Common myeloid progenitor, CD34-positive (primary cell): ENCODE measurements around the gene TMEM232.
A peak's percentile ranks its signal among the peaks of the same experiment; 100 is the strongest.

Source experiments
- CTCF ChIA-PET: fragments of 350-600 bp; sonication (Branson Sonifier 250); formaldehyde crosslinking; loops from one replicate; lab custom pipeline; 2021; ENCODE audit warnings: antibody characterized with exemption; lab: Charles Lee
- POLR2A ChIA-PET: fragments of 350-600 bp; sonication (Branson Sonifier 250); formaldehyde crosslinking; loops from one replicate; lab custom pipeline; 2021; ENCODE audit warnings: antibody characterized with exemption; lab: Charles Lee
- DNase-seq, 3 donors: peaks; one replicate each; pipeline versions ENCODE4 v3.0.0 to v3.0.0-alpha.2; 2013
- H3K27ac ChIP-seq, 2 experiments: 1 replicate in 1 of 2; 2 replicates in 1 of 2; pipeline ENCODE4 v1.7.0; 2013; ENCODE audit warnings: inconsistent platforms in 2 of 2, low read length in 2 of 2, mild to moderate bottlenecking in 2 of 2, low read depth in 1 of 2, moderate library complexity in 1 of 2; ENCODE audit not compliant: severe bottlenecking in 2 of 2, insufficient read depth in 1 of 2, poor library complexity in 1 of 2
- H3K27me3 ChIP-seq, 5 experiments: replicated peaks in 2 of 5; 1 replicate in 3 of 5; 2 replicates in 2 of 5; pipeline versions ENCODE4 v1.6.1 to v1.7.0; 2013; ENCODE audit warnings: low read length in 4 of 5, mild to moderate bottlenecking in 2 of 5, moderate library complexity in 2 of 5, inconsistent platforms in 1 of 5; ENCODE audit not compliant: insufficient read depth in 5 of 5, control insufficient read depth in 4 of 5
- H3K36me3 ChIP-seq, 4 experiments: 1 replicate in 2 of 4; 2 replicates in 2 of 4; pipeline versions ENCODE4 v1.6.1 to v1.7.0; 2013; ENCODE audit warnings: low read length in 3 of 4, control low read depth in 1 of 4, mild to moderate bottlenecking in 1 of 4; ENCODE audit not compliant: control insufficient read depth in 4 of 4, insufficient read depth in 4 of 4
- H3K4me1 ChIP-seq, 4 experiments: 1 replicate in 3 of 4; 2 replicates in 1 of 4; pipeline versions ENCODE4 v1.6.1 to v1.7.1; 2013; ENCODE audit warnings: low read length in 3 of 4, mild to moderate bottlenecking in 3 of 4, control low read depth in 1 of 4, inconsistent platforms in 1 of 4, moderate library complexity in 1 of 4; ENCODE audit not compliant: control insufficient read depth in 4 of 4, insufficient read depth in 4 of 4; ENCODE audit errors: control extremely low read depth in 1 of 4
- H3K4me3 ChIP-seq, 7 experiments: 1 replicate in 4 of 7; 2 replicates in 3 of 7; pipeline versions ENCODE4 v1.5.1 to v1.7.0; 2013; ENCODE audit warnings: mild to moderate bottlenecking in 7 of 7, low read length in 6 of 7, moderate library complexity in 6 of 7, inconsistent platforms in 2 of 7, low read depth in 2 of 7, control low read depth in 1 of 7; ENCODE audit not compliant: insufficient read depth in 4 of 7, control insufficient read depth in 1 of 7; ENCODE audit errors: extremely low read depth in 1 of 7
- H3K9me3 ChIP-seq, 5 experiments: 1 replicate in 4 of 5; 2 replicates in 1 of 5; pipeline versions ENCODE4 v1.6.1 to v1.7.1; 2013; ENCODE audit warnings: low read length in 4 of 5, mild to moderate bottlenecking in 2 of 5, inconsistent platforms in 1 of 5, low read depth in 1 of 5, moderate library complexity in 1 of 5; ENCODE audit not compliant: control insufficient read depth in 4 of 5, insufficient read depth in 2 of 5; ENCODE audit errors: control extremely low read depth in 1 of 5
- whole genome bisulfite sequencing: methylation state at CpG from one replicate; pipeline ENCODE4 v1.1.5; 2013; ENCODE audit not compliant: insufficient coverage; 5-methylcytosine and 5-hydroxymethylcytosine counted together

Gene TMEM232

GRCh38 chr5:110594866-110595265 is 131.6 kb downstream of the TMEM232 start:
- H3K4me3 ChIP-seq = no peak overlapping the region
- H3K4me1 ChIP-seq = no peaks in the 10 kb centered on the region
- no peak for DNase-seq
- no peaks in the 10 kb centered on the region for H3K9me3 ChIP-seq
- CTCF ChIA-PET = no interaction called here
- peaks cover 0 to 2% (median 0%) of the 10 kb centered on the region in 5 experiments for H3K27me3 ChIP-seq
- POLR2A ChIA-PET = no interaction called here
- no peak overlapping the region for H3K27ac ChIP-seq
- WGBS = 98% methylated on average over 3 of the region's 4 CpGs
- no peaks in the 10 kb centered on the region for H3K36me3 ChIP-seq

GRCh38 chr5:110590187-110590586 is 136.3 kb downstream of the TMEM232 start:
- Histone ChIP-seq H3K4me1 (no peaks in the 10 kb centered on the region), H3K27ac (no peak overlapping the region), H3K27me3 (peaks cover 0 to 2% (median 0%) of the 10 kb centered on the region in 5 experiments), H3K4me3 (no peak overlapping the region), H3K36me3 (no peaks in the 10 kb centered on the region), H3K9me3 (no peaks in the 10 kb centered on the region)
- ChIA-PET POLR2A (no interaction called here), CTCF (interaction anchor here (0.6 to 1.5 kb wide), 3 partner anchors 16 to 148 kb away, joined by 3 to 5 read pairs (median 3); no protein-coding TSS in a partner anchor)
- peak; percentile 1 to 17 (median 9) for DNase-seq
- 50% methylated on average over 1 of the region's 2 CpGs for WGBS

- H3K9me3 ChIP-seq = no peaks in the 10 kb centered on the region
- no peak for DNase-seq
- H3K4me1 ChIP-seq = no peaks in the 10 kb centered on the region
- no peak overlapping the region for H3K27ac ChIP-seq
- H3K27me3 ChIP-seq = peaks cover 0 to 2% (median 0%) of the 10 kb centered on the region in 5 experiments
- CTCF ChIA-PET = interaction anchor here (1.5 kb wide), 1 partner anchor 14 kb away, joined by 5 read pairs; no protein-coding TSS in a partner anchor
- H3K4me3 ChIP-seq = no peak overlapping the region
- 85% methylated on average over 3 of the region's 3 CpGs for whole genome bisulfite sequencing
- POLR2A ChIA-PET = no interaction called here
- H3K36me3 ChIP-seq = no peaks in the 10 kb centered on the region
These were observed 138.0 kb downstream of the TMEM232 start for GRCh38 chr5:110588286-110588980.

DNA sequence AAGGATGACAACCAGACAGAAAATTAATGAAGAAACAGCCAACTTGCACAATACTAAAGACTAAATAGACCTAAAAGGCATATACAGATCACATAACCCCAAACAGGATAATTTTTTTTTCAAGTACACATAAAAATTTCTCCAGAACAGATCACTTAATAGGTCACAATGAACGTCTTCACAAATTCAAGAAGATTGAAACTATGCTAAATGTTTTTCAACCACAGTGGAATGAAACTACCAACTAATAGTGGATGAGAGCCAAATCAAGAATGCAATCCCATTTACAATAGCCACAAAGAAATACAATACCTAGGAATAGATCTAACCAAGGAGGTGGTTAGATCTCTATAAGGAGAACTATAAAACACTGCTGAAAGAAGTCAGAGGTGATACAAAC is 145.8 kb downstream of the TMEM232 start:
- DNase-seq = no peak
- Histone ChIP-seq H3K27me3 (no peaks in the 10 kb centered on the region), H3K36me3 (no peaks in the 10 kb centered on the region), H3K4me1 (no peaks in the 10 kb centered on the region), H3K9me3 (peaks cover 0 to 3% (median 0%) of the 10 kb centered on the region in 5 experiments), H3K27ac (no peak overlapping the region), H3K4me3 (no peak overlapping the region)
- WGBS = no CpG with 5 or more reads among the region's 1 CpG
- CTCF ChIA-PET = no interaction called here
- POLR2A ChIA-PET = no interaction called here

- Histone ChIP-seq H3K27me3 (no peaks in the 10 kb centered on the region), H3K4me1 (no peaks in the 10 kb centered on the region), H3K9me3 (peaks cover 0 to 3% (median 0%) of the 10 kb centered on the region in 5 experiments), H3K4me3 (no peak overlapping the region), H3K36me3 (no peaks in the 10 kb centered on the region), H3K27ac (no peak overlapping the region)
- DNase-seq = no peak
- CTCF ChIA-PET = no interaction called here
- POLR2A ChIA-PET = no interaction called here
- WGBS = no CpG with 5 or more reads among the region's 1 CpG
These were observed 153.7 kb downstream of the TMEM232 start for GRCh38 chr5:110572729-110573128.

DNA sequence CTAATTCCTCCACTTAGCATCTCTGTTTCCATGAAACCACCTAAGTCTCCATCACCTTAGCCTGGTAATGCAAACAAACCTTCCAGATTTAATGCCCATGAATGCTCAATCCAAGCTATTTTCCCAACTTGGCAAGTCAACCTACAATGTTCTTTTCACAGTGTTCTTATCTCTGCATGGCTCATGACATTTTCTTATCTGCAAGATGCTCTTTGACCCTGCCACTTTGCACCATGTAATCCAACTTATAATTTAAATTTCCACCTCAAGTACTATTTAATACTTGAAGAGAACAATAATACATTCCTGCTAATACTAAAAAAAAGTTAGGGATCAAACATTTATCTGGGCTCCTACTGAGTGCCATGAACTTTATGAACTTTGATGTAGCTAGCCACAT is 164.3 kb downstream of the TMEM232 start:
- Histone ChIP-seq H3K27ac (no peak overlapping the region), H3K4me1 (no peaks in the 10 kb centered on the region), H3K27me3 (no peaks in the 10 kb centered on the region), H3K36me3 (no peaks in the 10 kb centered on the region), H3K9me3 (peaks cover 0 to 6% (median 2%) of the 10 kb centered on the region in 5 experiments), H3K4me3 (no peak overlapping the region)
- POLR2A ChIA-PET = no interaction called here
- CTCF ChIA-PET = no interaction called here
- DNase-seq = no peak

DNA sequence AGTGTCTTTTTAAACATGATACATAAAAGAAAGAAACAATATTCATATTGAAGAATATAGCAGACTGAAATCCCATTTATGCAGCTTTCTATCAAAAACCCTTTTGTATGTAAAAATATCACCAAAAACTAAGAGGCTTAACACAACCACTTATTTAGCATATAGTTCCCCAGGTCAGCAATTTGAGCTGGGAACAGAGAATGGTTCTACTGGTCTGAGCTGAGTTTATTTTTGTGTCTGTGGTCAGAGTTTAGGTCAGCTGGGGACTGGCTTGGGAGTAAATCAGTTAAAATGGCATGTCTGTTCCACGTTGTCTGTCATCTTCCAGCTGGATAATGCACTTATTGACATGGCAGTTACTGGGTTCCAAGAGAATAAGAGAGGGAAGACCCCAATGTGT is 165.0 kb downstream of the TMEM232 start:
- POLR2A ChIA-PET = no interaction called here
- Histone ChIP-seq H3K4me3 (no peak overlapping the region), H3K27me3 (no peaks in the 10 kb centered on the region), H3K27ac (no peak overlapping the region), H3K36me3 (no peaks in the 10 kb centered on the region), H3K9me3 (peaks cover 0 to 6% (median 2%) of the 10 kb centered on the region in 5 experiments), H3K4me1 (no peaks in the 10 kb centered on the region)
- no peak for DNase-seq
- no CpG with 5 or more reads among the region's 1 CpG for WGBS
- CTCF ChIA-PET = no interaction called here
